Measurements from ENCODE around the gene ABCD3.
A peak's percentile ranks its signal among the peaks of the same experiment; 100 is the strongest.

The ABCD3 gene

DNA sequence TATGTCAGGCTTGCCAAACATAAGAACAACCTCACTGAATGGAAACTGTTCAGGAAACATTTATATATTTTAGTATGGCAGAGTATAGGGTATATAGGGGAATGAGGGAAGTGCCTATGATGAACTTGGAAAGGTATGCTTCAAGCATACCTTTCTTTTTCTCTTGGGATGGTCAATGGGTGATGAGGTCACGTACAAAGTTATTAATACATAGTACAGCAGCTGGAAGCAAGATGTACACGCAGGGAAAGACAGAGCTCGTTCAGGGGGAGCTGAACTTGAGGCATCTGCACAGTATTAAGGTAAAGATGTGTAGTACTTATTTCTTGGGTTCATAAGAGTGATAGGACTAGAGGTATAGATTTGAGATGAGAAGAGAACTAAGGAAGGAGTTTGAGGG is 61.5 kb downstream of the ABCD3 start:
- DNase-seq (ENCODE audit: low read depth), result no peak
- no peak overlapping the region for H3K4me3 ChIP-seq (ENCODE audit: low read depth, low read length)
- TF ChIP-seq, protein P1, sequence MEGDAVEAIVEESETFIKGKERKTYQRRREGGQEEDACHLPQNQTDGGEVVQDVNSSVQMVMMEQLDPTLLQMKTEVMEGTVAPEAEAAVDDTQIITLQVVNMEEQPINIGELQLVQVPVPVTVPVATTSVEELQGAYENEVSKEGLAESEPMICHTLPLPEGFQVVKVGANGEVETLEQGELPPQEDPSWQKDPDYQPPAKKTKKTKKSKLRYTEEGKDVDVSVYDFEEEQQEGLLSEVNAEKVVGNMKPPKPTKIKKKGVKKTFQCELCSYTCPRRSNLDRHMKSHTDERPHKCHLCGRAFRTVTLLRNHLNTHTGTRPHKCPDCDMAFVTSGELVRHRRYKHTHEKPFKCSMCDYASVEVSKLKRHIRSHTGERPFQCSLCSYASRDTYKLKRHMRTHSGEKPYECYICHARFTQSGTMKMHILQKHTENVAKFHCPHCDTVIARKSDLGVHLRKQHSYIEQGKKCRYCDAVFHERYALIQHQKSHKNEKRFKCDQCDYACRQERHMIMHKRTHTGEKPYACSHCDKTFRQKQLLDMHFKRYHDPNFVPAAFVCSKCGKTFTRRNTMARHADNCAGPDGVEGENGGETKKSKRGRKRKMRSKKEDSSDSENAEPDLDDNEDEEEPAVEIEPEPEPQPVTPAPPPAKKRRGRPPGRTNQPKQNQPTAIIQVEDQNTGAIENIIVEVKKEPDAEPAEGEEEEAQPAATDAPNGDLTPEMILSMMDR (IDR thresholded peaks at IDR 0.05; ENCODE audit: control insufficient read depth, extremely low read depth, insufficient read depth), result no peak

DNA sequence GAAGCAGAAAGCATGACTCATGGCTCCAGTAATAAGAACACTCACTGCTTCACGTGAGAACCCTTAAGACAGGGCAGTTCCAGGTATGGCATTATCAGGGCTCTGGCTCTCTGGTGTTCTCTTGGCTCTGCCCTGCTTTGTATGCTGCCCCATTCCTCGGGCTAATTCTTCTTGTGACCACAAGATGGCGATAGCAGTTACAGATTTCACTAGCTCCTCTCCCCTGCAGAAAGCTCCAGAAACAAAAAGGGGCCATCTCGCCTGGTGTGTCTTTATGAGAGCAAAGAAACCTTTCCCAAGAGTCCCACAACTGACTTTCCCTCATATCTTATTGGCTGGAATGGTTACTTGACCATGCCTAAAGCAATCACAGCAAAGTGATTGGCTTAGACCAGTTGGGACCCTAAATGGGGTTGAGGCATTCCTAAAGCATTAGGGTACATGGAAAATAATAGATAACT is 63.3 kb downstream of the ABCD3 start:
- H3K4me3 ChIP-seq (ENCODE audit: low read depth, low read length), result no peak overlapping the region
- TF ChIP-seq, protein P1 (IDR thresholded peaks at IDR 0.05; ENCODE audit: control insufficient read depth, extremely low read depth, insufficient read depth), result peak; percentile 78
- DNase-seq (ENCODE audit: low read depth), result no peak

DNA sequence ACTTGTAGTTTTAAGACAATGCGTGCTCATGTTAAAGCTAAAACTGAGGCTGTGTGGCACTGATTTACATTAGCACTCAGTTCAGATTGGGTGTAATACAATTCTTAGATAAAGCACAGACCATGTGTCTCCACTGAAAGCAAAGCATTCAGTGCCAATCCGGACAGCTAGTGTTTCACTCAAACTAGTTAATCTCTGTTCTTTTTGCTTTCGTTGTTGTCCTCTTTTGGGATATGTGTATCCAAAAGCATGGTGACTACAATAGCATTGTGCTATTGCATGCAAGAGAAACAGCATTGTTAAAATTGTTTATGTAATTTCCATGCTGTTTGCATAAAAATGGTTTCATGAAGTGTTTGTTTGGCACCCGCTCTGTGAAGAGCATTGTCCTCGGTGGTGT is 68.8 kb downstream of the ABCD3 start:
- H3K4me3 ChIP-seq (ENCODE audit: low read depth, low read length), result no peak overlapping the region
- DNase-seq (ENCODE audit: low read depth), result no peak
- TF ChIP-seq, protein P1 (IDR thresholded peaks at IDR 0.05; ENCODE audit: control insufficient read depth, extremely low read depth, insufficient read depth), result no peak

DNA sequence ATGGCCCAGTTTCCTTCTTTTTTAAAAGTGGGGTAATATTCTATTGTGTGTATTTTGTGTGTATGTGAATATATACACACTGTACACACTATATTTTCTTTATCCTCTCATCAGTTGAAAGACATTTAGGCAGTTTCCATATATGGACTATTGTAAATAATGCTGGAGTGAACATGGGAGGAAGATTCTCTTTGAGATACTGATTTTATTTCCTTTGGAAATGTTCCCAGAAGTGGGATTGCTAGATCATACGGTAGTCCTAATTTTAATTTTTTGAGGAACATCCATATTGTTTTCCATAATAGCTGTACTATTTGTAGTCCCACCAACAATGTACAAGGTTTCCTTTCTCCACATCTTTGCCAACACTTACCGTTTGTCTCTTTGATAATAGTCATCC is 72.4 kb downstream of the ABCD3 start:
- peak; percentile 81 for DNase-seq (ENCODE audit: low read depth)
- TF ChIP-seq, protein P1 (IDR thresholded peaks at IDR 0.05; ENCODE audit: control insufficient read depth, extremely low read depth, insufficient read depth), result no peak

DNA sequence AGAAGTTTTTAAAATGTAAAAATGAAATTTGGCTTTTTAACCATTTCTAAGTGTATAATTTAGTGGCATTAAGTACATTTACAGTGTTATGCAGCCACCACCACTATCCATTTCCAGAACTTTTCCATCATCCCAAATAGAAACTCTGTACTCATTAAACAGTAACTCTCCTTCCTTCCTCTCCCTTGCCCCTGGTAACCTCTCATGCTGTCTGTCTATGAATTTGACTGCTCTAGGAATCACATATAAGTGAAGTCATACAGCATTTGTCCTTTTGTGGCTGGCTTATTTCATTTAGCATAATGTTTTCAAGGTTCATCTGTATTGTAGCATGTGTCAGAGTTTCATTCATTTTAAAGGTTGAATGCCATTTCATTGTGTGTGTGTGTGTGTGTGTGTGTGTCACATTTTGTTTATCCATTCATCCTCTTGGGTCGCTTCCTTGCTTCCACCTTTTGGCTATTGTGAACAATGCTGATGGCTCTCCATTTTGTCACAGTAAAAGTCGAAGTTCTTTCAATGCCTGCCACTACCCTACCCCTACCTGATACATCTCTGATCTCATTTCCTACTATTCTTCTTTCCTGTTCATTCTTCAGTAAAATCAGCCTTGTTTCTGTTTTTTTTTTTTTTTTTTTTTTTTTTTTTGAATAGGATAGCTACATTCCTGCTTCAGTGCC is 78.0 kb downstream of the ABCD3 start:
- DNase-seq (ENCODE audit: low read depth), result no peak
- TF ChIP-seq, protein P1 (IDR thresholded peaks at IDR 0.05; ENCODE audit: control insufficient read depth, extremely low read depth, insufficient read depth), result no peak
- H3K4me3 ChIP-seq (ENCODE audit: low read depth, low read length), result no peak overlapping the region

More for the DNA sequence above, 72.4 kb downstream of the ABCD3 start:
- H3K4me3 ChIP-seq (ENCODE audit: low read depth, low read length), result no peak overlapping the region

DNA sequence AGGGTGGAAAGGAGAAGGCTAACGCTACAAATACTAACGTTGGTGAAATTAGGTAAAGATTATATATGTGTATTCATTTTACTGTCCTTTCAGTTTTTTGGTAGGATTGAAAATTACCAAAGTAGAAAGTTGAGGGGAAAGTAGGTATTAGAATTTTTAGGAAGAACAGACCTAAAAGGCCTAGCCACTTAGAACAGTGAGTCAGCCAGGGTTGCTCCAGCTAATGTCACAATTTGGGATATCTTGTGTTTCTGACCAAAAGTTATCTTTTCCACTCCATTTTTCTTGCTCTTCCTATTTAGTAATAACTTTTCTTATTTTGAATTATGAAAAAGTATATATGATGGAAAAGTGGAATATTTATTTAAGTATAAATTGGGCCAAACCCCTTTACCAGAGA is 83.2 kb downstream of the ABCD3 start:
- DNase-seq (ENCODE audit: low read depth), result no peak
- H3K4me3 ChIP-seq (ENCODE audit: low read depth, low read length), result no peak overlapping the region
- TF ChIP-seq, protein P1 (IDR thresholded peaks at IDR 0.05; ENCODE audit: control insufficient read depth, extremely low read depth, insufficient read depth), result no peak

DNA sequence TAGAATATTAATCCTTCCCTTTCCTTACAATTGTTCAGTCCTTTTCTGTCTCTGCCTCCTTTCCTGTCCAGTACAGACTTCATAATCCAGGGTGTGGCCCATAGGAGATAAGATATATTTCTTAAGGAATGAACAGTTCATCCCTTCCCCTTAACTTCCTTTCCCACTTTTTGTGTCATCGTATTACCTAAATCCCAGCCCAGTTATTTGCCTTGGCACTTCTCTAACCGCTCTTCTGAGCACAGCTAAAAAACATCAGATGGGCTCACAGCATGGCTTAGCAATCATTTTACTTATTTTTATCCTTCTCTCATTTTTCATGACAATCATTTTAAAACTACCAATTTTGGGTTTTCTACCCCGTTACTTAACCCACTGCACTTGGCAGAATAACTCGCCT is 83.7 kb downstream of the ABCD3 start:
- TF ChIP-seq, protein P1 (IDR thresholded peaks at IDR 0.05; ENCODE audit: control insufficient read depth, extremely low read depth, insufficient read depth), result no peak
- no peak overlapping the region for H3K4me3 ChIP-seq (ENCODE audit: low read depth, low read length)
- no peak for DNase-seq (ENCODE audit: low read depth)

Data from LNCaP clone FGC (cell line).